GM12875 (cell line): ENCODE data around the gene WDR46.

ENCODE experiments used
- H3K4me3 ChIP-seq: one replicate; pipeline ENCODE4 v1.5.1; 2011; ENCODE audit warnings: low read depth, low read length, control low read depth
- TF ChIP-seq, protein P1 (sequence below): IDR thresholded peaks from 2 replicates; pipeline ENCODE4 v1.5.1; 2011; ENCODE audit warnings: low read depth, mild to moderate bottlenecking, control low read depth, inconsistent platforms, low read length, moderate library complexity, borderline replicate concordance; ENCODE audit not compliant: insufficient read depth

The WDR46 gene

DNA sequence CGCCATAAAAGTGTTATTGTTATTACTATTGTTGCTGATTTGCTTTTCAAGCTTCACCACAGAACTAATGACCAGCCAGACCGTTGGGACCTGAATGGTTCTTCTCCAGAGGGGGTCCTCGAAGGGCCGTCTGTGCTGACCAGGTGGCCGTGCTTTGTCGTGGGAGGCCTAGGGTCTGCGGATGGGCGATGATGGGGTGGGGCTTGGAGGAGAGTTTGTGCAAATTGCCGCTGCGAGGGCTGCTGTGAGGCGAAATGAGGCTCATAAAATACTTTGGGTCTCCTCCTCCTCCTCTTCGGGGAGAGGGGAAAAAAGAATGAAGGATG lies 34.5 kb upstream of the WDR46 start:
- peak overlapping the region; percentile 53 for H3K4me3 ChIP-seq
- TF ChIP-seq, protein P1, sequence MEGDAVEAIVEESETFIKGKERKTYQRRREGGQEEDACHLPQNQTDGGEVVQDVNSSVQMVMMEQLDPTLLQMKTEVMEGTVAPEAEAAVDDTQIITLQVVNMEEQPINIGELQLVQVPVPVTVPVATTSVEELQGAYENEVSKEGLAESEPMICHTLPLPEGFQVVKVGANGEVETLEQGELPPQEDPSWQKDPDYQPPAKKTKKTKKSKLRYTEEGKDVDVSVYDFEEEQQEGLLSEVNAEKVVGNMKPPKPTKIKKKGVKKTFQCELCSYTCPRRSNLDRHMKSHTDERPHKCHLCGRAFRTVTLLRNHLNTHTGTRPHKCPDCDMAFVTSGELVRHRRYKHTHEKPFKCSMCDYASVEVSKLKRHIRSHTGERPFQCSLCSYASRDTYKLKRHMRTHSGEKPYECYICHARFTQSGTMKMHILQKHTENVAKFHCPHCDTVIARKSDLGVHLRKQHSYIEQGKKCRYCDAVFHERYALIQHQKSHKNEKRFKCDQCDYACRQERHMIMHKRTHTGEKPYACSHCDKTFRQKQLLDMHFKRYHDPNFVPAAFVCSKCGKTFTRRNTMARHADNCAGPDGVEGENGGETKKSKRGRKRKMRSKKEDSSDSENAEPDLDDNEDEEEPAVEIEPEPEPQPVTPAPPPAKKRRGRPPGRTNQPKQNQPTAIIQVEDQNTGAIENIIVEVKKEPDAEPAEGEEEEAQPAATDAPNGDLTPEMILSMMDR: no peak

DNA sequence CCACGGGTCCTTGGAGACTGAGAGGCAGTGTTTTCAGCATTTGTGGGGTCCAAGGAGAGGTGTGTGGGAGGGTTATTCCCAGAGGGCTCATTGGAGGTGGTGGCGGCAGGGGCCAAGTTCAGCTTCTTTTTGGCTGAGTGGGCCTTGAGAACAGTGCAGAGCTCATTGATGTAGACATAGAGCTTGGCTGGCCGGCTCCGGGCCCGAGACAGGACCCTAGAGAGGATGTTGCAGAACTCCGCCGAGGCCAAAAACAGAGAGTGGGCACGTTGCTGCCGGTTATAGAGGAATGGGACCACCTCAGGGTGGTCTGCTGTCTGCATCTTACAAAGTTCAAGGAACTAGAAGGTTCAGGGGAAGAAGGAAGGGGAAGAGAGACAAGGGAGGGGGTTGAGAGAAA lies 32.2 kb upstream of the WDR46 start:
- peak overlapping the region; percentile 49 for H3K4me3 ChIP-seq
- TF ChIP-seq, protein P1: no peak

DNA sequence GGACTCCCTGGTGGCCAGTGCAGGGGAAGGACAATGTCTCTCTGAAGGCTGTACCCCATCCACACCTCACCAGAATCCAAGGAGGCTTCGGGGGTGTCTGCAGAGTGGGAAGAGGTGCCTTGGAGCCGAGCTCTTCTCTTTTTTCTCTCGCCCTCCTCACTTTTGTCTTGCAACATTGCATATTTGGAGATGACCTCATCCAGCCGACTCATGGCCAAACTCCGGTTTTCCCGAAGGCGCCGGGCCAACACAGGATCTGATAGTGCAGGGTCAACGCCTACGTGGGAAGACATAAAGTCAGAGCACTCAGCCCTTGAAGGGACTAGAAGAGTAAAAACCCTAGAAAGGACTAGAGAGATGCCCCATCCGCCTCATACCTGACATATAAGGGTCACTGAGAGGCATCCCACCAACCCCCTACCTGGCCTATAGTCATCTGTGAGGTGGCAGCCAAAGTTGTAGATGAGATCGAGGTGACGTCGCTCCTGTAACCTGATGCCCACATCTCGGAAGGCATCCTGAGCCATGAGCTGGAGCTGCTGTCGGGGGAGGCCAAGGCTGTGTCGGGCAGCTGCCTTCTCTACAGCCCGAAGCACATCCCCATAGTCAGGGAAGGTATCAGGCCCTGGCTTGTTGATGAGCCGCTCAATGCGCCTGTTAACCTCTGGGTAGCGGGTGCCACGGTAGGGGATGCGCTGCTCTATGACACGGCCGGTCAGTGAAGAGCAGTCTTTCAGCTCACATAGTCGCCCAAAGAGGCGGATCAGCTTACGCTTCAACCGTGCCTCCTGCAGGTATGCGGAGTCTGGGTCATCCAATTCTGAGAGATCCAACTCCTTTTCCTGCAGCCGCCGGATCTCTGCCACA lies 31.5 kb upstream of the WDR46 start:
- TF ChIP-seq, protein P1: no peak
- H3K4me3 ChIP-seq: no peak overlapping the region

DNA sequence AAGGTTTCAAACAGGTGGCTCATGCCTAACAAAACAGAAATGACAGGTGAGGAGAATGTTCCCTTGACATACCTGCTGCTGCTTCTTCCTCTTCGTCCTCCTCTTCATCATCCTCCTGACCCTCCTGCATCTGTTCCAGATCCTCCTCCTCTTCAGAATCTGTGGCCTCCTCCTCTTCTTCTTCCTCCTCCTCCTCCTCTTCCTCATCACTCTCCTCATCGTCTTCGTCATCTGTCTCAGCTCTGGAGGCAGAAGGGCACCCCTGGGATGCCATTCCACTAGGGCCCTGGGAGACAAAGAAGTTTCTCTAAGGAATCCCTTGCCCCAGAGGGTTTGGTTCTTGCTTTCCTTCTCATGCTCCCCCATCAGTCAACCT lies 30.9 kb upstream of the WDR46 start:
- TF ChIP-seq, protein P1: no peak
- H3K4me3 ChIP-seq: no peak overlapping the region

DNA sequence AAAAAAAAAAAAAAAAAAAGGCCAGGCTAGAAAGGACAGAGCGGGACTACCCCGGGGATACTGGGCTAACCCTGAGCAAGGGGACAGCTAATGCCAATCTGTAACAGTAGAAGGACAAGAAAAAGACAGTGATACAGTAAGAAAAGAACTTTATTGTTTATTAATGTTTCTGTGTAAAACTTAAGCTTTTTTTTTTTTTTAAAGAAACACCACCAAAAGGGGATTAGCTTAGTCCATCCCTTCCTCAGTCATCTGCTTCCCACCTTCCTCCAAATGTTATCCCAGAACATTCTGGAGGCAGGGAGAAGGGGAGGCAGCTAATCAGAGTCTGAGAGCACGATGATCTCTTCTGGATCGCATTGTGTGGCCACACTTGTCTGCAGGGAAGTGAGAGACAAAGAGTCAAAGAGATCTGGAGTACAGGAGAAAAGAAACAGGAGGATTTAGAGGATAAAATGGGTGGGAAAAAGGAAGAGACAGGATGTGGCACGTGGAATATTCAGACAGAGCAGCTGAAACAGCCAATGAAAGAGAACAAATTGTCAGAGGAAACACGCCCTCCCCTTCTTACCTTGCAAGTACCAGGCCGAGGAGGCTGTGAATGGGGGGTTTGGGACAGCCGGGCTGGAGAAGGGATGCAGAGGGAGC lies 29.5 kb upstream of the WDR46 start:
- TF ChIP-seq, protein P1: no peak
- H3K4me3 ChIP-seq: no peak overlapping the region

DNA sequence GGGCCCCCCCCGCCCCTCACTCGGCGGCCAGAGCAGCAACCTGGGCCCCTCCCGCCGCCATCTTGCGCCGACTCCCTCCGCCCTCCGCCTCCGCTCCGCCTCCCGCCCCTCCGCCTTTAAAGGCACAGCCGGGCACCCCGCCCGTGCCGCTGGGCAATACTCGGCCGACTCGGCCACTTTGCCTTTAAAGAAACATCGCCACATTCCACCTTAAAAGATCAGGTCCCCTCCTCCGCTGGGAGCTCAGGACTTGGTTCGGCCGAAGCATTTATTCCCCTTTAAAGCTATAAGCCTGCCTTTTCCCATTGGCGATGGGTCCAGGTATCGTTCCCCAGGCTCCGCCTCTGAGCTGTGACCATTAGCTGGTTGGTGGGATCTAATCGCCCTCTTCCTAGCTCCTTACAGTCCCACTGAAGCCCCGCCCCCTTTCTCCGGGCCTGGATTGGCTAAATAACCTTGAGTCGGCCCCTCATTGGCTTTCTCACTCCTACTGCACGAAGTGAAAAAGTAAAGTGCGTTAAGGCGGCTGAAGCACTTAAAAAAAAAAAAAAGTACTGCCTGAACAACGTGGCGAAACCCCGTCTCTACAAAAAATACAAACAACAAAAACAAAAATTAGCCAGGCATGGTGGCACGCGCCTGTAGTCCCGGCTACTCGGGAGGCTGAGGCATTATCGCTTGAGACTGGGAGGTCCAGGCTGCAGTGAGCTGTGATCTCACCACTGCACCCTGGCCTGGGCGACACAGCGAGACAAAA lies 28.8 kb upstream of the WDR46 start, which contains the start of gene ZBTB22:
Gene ZBTB22 (minus strand): TSS at position 76 of the 757 bp plus-strand sequence. CDS start 828 bp downstream, outside the sequence.
- TF ChIP-seq, protein P1: no peak
- H3K4me3 ChIP-seq: peak within 1 kb of the TSS; percentile 39
